K562 (cell line): Measurements from ENCODE around the gene RAP2B. TPM values are rescaled to one million over a fixed set of nuclear protein-coding genes. Genes with fewer than 3 reads are reported as not detected.
A peak's percentile ranks its signal among the peaks of the same experiment; 100 is the strongest.

Experiments
- CBX2 ChIP-seq: fragments of 200-600 bp; sonication (generic); IDR thresholded peaks from one replicate; pipeline ENCODE4 v1.6.1; 2012; ENCODE audit warnings: mild to moderate bottlenecking, low read length, inconsistent platforms; ENCODE audit not compliant: insufficient read depth, poor library complexity, severe bottlenecking
- E2F6 ChIP-seq, 2 experiments: IDR thresholded peaks; 2 replicates each; pipeline ENCODE4 v1.6.1; 2011; ENCODE audit warnings: borderline replicate concordance in 1 of 2, control low read depth in 1 of 2, low read depth in 1 of 2, low read length in 1 of 2, mild to moderate bottlenecking in 1 of 2, mixed read lengths in 1 of 2, moderate library complexity in 1 of 2; ENCODE audit not compliant: insufficient read depth in 1 of 2, insufficient read length in 1 of 2, poor library complexity in 1 of 2, severe bottlenecking in 1 of 2; ENCODE audit errors: extremely low read depth in 1 of 2
- ELK3 ChIP-seq: fragments of 450-650 bp; formaldehyde crosslinking; IDR thresholded peaks from 2 replicates; pipeline ENCODE4 v1.4.0; 2020; ENCODE audit warnings: mild to moderate bottlenecking
- KLF6 ChIP-seq: fragments of 250-450 bp; sonication (Bioruptor Pico); IDR thresholded peaks from 2 replicates; pipeline ENCODE4 v1.4.0; 2020; ENCODE audit warnings: mild to moderate bottlenecking, moderate library complexity, borderline replicate concordance
- MEIS2 ChIP-seq: fragments of 450-650 bp; IDR thresholded peaks from 2 replicates; pipeline ENCODE4 v1.6.1; 2014; ENCODE audit warnings: mild to moderate bottlenecking; ENCODE audit not compliant: partially characterized antibody
- PKNOX1 ChIP-seq: fragments of 450-650 bp; IDR thresholded peaks from 2 replicates; pipeline ENCODE4 v1.6.1; 2016
- POLR2H ChIP-seq: IDR thresholded peaks from 2 replicates; pipeline ENCODE4 v1.6.1; 2016; ENCODE audit warnings: missing genetic modification characterization, low read depth, mild to moderate bottlenecking, control low read depth, missing compliant biosample characterization, moderate library complexity
- SOX6 ChIP-seq: fragments of 450-650 bp; IDR thresholded peaks from 2 replicates; pipeline ENCODE4 v1.6.1; 2014; ENCODE audit warnings: mild to moderate bottlenecking
- THRAP3 ChIP-seq: fragments of 450-650 bp; IDR thresholded peaks from 2 replicates; pipeline ENCODE4 v1.6.1; 2016; ENCODE audit warnings: mild to moderate bottlenecking, inconsistent platforms, borderline replicate concordance
- UBTF ChIP-seq, 2 experiments: IDR thresholded peaks; 2 replicates each; pipeline ENCODE4 v1.6.1; 2012; ENCODE audit warnings: improper control_type of control experiment in 2 of 2, low read depth in 2 of 2, low read length in 2 of 2, borderline replicate concordance in 1 of 2
- ZBTB12 ChIP-seq: fragments of 250-450 bp; sonication (Bioruptor Pico); IDR thresholded peaks from 2 replicates; pipeline ENCODE4 v1.4.0; 2020
- ZNF184 ChIP-seq: sonication (generic); formaldehyde crosslinking; IDR thresholded peaks from 2 replicates; pipeline ENCODE4 v1.5.0; 2020; ENCODE audit warnings: missing genetic modification reagents
- ZNF324 ChIP-seq: fragments of 250-450 bp; sonication (Bioruptor Pico); IDR thresholded peaks from 2 replicates; pipeline ENCODE4 v1.4.0; 2020; ENCODE audit warnings: mild to moderate bottlenecking
- ZNF589 ChIP-seq: fragments of 200-800 bp; sonication (Bioruptor generic); IDR thresholded peaks from 2 replicates; pipeline ENCODE4 v1.6.1; 2016; ENCODE audit warnings: low read depth, missing genetic modification characterization, missing compliant biosample characterization
- ZNF639 ChIP-seq, 2 experiments: fragments of 200-800 bp in 1 of 2; sonication (Bioruptor generic) in 1 of 2; sonication (generic) in 1 of 2; formaldehyde crosslinking in 1 of 2; IDR thresholded peaks in 1 of 2; conservative IDR thresholded peaks in 1 of 2; 2 replicates each; pipeline versions ENCODE4 v1.5.0 to v1.6.1; 2016 to 2020; ENCODE audit warnings: missing compliant biosample characterization in 1 of 2, missing genetic modification characterization in 1 of 2, missing genetic modification reagents in 1 of 2
- ZNF696 ChIP-seq: fragments of 250-450 bp; sonication (Bioruptor Pico); conservative IDR thresholded peaks from 2 replicates; pipeline ENCODE4 v1.4.0; 2020; ENCODE audit warnings: mild to moderate bottlenecking, moderate library complexity
- polyA plus RNA-seq, 8 experiments: library from polyadenylated mRNA; depleted of rRNA in 4 of 8; stranded (reverse) in 5 of 8; unstranded in 3 of 8; fragments of >200 nt; fragmentation: Nextera tagmentation in 2 of 8; fragmentation: Illumina TruSeq in 1 of 8; extraction: Ambion mirVana in 2 of 8; extraction: Trizol in 1 of 8; gene quantifications; 2 replicates each; pipeline versions ENCODE4 v1.2.1 to v1.2.3, GENCODE V29; 2011 to 2014; ENCODE audit warnings: inconsistent platforms in 1 of 8, missing spikeins in 1 of 8
- total RNA-seq, 7 experiments: library from RNA; depleted of rRNA in 6 of 7; stranded (reverse); fragments of >200 nt in 6 of 7; fragmentation: Illumina TruSeq in 2 of 7; extraction: Trizol in 2 of 7; gene quantifications; 2 replicates each; pipeline versions ENCODE4 v1.2.1 to v1.2.3, GENCODE V29; 2011 to 2021; ENCODE audit warnings: low replicate concordance in 1 of 7

The RAP2B gene
- total and polyA plus RNA-seq, 9 of the 15 experiments (the other 6 are each of a cell fraction or from before 2014, with no cell fraction given): 9.4 to 31.2 (median 15.8) TPM

- TF ChIP-seq UBTF (IDR thresholded peaks at IDR 0.05; ENCODE audit: borderline replicate concordance in 1 of 2, low read depth in 2 of 2, low read length in 2 of 2): 0 out of 4 replicates have a peak, but pooled peaks have one; percentile 17 to 52
- peak in 1 of 2 experiments; percentile 8 for TF ChIP-seq E2F6 (IDR thresholded peaks at IDR 0.05; ENCODE audit: borderline replicate concordance in 1 of 2, extremely low read depth in 1 of 2, insufficient read depth in 1 of 2, insufficient read length in 1 of 2, low read depth in 1 of 2, low read length in 1 of 2, poor library complexity in 1 of 2, severe bottlenecking in 1 of 2)
- no peak for TF ChIP-seq ZNF589 (CRISPR knock-in tag)
- TF ChIP-seq THRAP3: no peak
- TF ChIP-seq ZBTB12: no peak
- TF ChIP-seq ELK3 (CRISPR knock-in tag): no peak
- TF ChIP-seq ZNF696 (CRISPR knock-in tag): no peak
- TF ChIP-seq ZNF639 (CRISPR knock-in tag; conservative IDR thresholded peaks at IDR 0.05 in 1 of 2, IDR thresholded peaks at IDR 0.05 in 1 of 2): peak in 1 of 2 experiments; percentile 73; a peak in 1 of 4 replicates
- no peak for TF ChIP-seq KLF6 (CRISPR knock-in tag)
- TF ChIP-seq MEIS2: no peak
- no peak for TF ChIP-seq SOX6
- TF ChIP-seq ZNF184 (CRISPR knock-in tag): no peak
- no peak for TF ChIP-seq ZNF324 (CRISPR knock-in tag)
- peak; percentile 58; the same call in 1 of the 2 replicates for TF ChIP-seq POLR2H (tag)
- peak; percentile 83 for TF ChIP-seq PKNOX1
- TF ChIP-seq CBX2: no peak
Observed at GRCh38 chr3:153161138-153161713, 800 bp upstream of the RAP2B start (continued).
